Amniotic stem cell (primary cell): ENCODE data around the gene ISLR2.

Source experiments
- DNase-seq: peaks from one replicate; lab custom pipeline; 2025; lab: John Stamatoyannopoulos, UW

ISLR2 gene

DNA sequence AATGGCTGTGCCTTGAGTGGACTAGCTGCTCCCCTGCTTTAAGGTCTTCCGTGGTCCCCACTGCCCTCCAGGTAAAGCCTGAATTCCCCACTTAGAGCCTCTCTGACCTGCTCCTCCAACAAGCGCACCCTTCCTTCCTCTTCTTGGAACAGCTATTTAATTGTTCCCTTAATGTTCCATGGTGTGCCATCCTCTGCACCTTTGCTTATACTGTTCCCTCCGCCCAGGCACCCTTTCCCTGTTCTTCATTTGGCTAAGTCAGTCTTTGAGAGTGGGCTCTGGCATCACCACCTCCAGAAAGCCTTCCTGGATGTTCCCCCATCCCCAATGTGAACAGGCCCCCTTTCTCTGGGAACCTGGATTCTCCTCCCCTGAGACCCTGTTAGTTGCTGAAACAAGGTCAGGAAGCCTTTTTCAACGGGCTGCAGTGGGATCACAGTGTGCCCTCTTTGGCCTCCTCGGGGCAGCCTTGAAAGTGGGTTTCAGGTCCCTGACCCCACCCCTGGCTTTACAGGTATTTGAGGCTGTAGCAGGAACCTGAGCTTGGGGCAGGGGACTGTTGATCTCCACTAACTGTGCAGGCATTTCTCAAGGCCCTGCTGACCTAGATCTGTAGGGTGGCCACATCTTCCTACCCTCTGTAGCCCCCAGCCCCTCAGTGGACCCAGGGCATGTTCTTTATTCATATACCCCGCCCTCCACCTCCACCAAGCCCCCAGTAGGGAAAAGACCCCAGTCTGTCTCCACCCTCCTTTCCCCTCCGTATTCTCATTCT, 48.1 kb downstream of the ISLR2 start:
- no peak for DNase-seq

DNA sequence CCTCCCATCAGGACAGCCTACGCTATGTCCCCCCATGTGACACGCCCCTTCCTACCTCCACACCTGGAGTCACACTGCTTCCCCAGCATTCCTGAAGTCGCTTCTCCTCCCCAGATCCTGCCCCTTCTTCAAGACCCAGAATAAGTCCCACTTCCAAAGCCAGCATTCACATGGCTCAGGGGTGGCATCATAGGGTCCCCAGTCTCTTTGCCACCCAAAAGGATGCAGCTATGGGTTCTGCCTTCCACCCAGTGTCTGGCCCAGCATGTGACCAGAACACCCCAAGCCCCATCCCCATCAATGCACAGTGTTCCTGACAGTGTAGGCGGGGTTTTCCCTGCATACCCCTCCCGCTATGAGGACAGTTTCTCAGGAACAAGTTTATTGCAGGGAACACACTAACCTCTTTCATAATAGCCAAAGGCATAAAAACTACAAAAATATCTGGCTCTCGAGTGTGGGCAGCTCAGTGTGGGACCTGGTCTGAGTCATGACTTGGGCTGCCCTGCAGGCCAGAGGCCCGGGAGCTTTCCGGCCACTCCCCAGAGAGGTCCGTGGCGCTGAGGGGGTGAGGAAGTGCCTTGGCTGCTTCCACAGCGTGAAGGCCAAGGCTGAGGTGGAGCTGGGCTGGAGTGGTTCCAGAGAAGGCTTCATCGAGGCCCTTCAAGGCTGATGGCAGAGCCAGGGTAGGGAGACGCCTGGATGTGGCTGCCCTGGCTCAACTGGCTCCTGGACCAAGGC, 48.9 kb downstream of the ISLR2 start:
- DNase-seq = peak; percentile 62

DNA sequence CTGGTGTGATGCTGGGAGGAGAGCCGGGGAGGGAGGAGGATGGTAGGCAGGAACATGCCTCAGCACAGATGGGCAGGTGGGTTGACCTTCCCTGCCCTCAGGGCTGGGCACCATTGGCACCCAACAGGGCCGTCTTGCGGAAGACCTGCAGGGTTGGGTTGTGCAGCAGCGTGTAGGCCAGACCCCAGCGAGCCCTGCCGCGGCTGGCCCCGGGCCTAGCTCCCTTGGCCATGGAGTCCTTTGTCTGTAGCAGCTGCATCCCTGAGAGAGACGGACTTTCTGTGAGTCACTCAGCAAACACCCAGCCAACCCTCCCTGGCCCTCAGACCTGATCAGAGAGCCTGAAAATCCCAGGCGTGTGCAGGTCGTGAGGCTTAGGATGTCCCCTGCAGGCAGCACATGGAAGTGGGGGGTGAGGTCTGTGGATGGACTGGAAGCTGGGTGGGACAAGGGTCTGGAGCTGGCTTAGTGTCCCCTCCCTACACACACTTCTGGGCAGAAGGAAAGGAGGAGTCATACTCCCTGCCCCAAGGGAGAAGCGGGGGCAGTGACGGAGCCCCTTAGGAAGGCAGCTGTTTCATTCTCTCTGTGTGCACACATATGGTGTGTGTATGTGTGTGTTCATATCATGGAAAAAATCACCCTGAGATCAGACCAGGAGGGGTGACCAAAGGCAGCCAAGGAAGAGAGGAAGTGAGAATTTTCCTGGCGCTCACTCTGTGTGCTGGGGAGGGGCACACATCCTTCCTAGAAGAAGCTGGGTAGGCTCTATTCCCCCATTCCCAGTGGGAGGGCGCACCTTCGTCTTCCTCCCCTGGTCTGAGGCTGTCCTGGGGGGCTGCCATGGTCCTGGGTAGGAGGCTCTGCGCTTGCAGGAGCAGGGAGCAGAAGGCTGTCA, 49.8 kb downstream of the ISLR2 start:
- no peak for DNase-seq

DNA sequence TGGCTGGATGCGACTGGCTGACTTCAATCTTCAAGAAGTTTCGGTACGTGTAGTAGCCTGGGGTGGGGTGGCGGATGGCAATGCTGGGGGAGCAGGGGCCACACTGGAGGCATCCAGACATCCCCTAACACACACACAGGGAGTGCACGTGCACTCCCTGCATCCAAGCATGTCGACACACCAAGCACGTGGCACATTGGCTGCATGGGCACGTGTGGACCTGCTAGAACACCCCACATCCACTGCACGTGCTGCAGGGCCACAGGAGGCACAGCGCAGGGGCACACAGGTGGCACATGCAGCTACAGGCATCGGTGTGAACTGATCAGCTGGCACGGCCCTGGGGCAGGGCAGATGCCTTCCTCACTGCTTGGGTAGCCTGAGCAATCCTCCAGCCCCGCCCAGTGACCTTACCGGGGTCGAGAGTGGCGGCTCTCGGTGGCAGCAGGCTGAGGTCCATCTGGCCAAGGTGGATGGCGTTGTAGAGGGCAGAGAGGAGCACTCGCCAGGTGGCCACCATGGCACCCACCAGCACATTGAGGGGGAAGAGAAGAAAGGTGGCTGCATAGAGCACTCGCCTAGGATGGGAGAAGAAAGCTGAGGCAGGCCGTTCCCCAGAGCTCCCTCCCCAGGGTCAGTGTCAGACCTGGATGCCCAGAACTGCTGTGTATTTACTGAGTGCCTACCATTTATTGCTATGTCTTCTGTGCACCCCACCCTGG, 50.7 kb downstream of the ISLR2 start:
- DNase-seq = no peak

DNA sequence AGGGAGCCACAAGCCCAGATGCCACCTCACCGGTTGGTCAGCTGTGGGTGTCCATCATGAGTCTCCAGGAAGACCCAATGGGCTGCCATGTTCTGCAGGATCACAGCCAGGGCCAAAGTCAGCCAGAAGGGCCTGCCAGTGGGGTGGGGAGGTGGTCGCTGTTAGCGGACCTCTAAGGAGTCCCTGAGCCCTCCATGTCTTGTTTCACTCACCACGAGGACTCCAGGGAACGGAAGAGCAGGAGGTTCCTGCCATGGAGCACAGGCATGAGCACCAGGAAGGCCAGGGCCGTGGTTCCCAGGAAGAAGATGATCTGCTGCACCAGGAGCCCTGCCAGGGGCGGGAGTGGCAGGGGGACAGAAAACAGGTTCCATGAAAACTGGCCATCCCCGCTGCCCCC, 51.7 kb downstream of the ISLR2 start:
- DNase-seq = no peak

DNA sequence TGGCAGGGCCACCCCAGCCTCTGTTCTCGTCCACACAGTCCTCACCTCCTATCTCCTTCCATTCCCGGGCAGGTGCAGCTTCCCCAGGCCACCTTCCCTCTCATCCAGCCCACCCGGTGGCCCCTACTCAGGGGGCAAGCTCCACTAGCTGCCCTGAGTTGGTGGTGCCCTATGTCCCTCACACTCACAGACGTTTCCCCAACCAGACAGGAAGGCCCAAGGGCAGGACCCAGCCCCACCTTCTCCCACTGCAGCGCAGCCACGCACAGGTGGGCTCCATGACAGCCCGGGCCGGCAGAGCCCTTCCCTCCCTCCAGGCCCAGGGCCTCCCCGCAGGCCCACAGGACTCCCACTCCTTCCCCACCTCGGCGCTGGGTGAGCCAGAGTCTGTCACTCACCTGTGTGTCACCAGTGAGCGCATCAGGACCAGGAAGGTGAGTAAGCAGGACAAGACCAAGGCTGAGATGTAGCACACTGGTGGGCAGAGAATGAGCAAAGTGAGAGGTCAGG, 54.3 kb downstream of the ISLR2 start:
- no peak for DNase-seq

DNA sequence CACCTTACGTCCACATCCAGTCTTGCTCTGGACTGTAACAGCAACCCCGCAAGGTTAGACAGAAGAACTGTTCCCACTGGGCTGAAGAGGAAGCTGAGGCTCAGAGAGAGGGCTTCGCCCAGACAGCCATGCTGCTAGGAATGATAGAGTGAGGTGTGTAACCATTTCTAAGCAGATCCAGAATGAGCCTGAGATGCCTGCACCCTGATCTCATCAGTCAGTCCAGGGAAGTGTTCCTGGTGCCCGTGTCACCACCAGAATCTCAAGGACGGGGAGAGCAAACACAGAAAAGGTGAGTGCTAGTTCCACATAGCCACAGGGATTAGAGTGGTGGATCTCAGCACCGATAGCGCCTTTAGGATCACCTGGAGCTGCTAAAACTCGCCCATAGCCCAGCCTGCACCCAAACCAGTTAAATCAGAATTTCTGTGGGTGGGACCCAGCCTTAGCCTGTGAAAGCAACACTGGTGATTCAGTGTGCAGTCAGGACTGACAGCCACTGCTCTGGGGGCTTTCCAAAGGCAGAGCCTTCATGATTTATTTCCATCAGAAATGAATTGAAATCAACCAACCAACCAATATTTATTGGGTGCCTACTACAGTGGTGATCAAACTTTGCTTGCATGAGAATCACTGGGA, 55.4 kb downstream of the ISLR2 start:
- no peak for DNase-seq
